Coronary artery (tissue), 2 donors: ENCODE measurements around the gene ARHGEF6.

Experiments
- DNase-seq: peaks from one replicate; pipeline ENCODE4 v3.0.0-alpha.2; 2017; ENCODE audit warnings: low spot score
- H3K27ac ChIP-seq, 2 donors: fragments of 200-600 bp; sonication (generic); one replicate each; pipeline ENCODE4 v1.5.1; 2016 to 2019
- H3K4me3 ChIP-seq: fragments of 200-600 bp; sonication (generic); 2 replicates; pipeline ENCODE4 v1.5.1; 2016; ENCODE audit warnings: mild to moderate bottlenecking, moderate library complexity
- CTCF ChIP-seq: fragments of 200-600 bp; sonication (generic); IDR thresholded peaks from one replicate; pipeline ENCODE4 v1.5.1; 2019; ENCODE audit warnings: antibody characterized with exemption

Gene ARHGEF6

DNA sequence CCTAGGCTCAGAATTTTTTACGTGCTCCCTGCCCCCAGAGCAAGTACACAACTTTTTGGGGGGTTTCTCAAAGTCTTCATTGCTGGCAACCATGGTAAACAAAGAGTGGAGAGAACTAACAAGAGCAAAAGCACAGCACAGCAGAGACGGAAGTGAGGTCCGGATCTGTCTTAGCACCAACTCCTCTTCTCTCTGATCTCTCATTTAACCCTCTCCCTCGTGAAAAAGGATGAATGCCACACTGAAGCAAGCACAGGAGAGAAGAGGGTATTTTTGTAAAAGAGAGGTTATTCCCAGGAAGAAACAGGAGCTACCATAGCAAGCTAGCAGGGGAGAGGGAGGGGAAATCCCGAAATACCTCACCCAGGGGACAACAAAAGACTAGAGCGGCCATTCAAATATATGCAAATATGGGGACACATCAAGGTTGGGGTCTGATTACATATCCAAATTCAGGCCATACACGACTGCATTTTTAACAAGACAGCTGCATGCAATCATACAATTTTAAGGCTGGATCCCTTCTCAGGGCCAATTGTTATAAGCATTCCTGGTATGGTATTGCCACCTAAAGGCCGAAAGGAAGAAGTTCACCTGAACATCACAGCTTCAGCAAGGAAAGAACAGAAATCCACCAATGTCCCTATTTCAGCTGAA, 86.2 kb downstream of the ARHGEF6 start:
- H3K27ac ChIP-seq: no peak overlapping the region
- DNase-seq: no peak
- no peak overlapping the region for H3K4me3 ChIP-seq
- no peak for TF ChIP-seq CTCF

DNA sequence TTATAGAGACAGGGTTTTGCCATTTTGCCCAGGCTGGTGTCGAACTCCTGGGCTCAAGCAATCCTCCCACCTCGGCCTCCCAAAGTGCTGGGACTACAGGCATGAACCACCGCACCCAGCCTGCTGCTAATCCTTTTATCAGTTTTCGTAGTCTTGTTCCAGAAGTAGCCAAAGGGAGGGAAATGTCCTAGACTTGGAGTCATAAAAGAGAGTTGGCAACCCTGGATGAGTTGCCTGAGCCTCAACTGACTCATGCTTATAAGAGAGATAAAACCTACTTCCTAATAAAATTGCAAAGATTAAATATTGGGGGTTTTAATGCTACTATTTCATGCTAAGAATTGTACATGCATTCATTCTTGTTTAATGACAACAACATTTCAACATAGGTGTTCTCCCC, 88.5 kb downstream of the ARHGEF6 start:
- DNase-seq: no peak
- Histone ChIP-seq H3K27ac (no peak overlapping the region), H3K4me3 (no peak overlapping the region)
- TF ChIP-seq CTCF: no peak

- DNase-seq: no peak
Measured at GRCh38 chrX:136691028-136691809, 89.5 kb downstream of the ARHGEF6 start.

DNA sequence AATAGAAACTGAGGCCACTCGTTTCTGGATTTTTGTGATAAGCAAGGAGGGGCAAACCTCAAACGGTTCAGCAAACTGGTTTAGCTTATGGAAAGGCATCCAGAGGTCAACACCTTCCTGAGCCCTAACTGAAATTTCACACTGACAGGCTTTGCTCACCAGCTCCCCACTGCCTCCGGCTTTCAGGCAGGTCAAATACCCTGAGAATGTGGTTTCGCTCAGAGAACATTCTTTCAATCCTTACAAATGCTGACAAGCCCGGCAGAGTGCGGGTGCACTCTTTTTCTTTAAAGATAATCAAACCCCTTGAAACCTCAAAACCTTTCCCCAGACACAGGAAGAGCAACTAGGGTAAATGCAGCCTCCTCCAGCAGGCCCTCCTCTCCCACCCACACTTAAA, 91.3 kb downstream of the ARHGEF6 start:
- DNase-seq: no peak
- no peak overlapping the region for H3K27ac ChIP-seq
- TF ChIP-seq CTCF: no peak
- H3K4me3 ChIP-seq: no peak overlapping the region

More at GRCh38 chrX:136691028-136691809, 89.5 kb downstream of the ARHGEF6 start:
- TF ChIP-seq CTCF: no peak
- no peak overlapping the region for H3K27ac ChIP-seq
- no peak overlapping the region for H3K4me3 ChIP-seq

DNA sequence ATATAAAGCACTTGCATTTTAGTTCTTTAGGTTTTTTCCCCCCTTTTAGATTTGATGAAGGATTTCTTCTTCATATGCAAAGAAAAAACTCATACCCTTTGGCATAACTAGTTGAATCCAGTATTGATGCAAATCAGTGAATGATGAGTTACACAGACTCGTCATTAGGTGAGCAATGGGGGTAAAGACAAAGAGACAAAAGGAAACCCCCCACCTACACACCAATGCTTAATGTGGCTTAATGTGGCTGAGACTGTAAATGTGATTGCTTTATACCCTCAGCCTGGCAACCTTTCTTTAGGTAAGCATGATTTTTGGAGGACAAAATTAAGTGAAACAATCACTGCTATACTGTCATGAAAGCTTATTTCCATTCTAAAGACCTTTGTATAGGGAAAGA, 93.3 kb downstream of the ARHGEF6 start:
- no peak for TF ChIP-seq CTCF

DNA sequence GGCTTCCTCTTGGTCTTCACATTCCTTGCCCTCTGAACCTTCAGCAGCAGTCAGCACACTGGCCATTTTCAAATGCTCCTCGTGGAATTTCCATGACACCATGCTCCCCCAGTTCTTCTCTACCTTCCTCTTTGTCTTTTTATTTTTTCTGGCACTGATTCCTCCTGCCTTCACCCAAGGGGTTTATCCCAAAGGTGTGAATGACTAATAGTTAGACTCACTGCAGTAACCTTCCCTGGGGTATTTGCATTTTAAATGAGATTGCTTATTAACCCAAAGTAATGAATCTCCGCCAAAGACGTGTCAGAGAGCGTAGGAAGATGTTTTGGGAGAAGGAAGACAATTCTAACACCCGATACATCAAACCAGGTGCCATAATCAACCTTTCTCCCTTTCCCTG, 96.6 kb downstream of the ARHGEF6 start:
- TF ChIP-seq CTCF: no peak
- Histone ChIP-seq H3K27ac (no peak overlapping the region), H3K4me3 (no peak overlapping the region)
- no peak for DNase-seq

More for the DNA sequence above, 93.3 kb downstream of the ARHGEF6 start:
- DNase-seq: no peak
- no peak overlapping the region for H3K4me3 ChIP-seq
- H3K27ac ChIP-seq: no peak overlapping the region

GRCh38 chrX:136679531-136679930, 101.2 kb downstream of the ARHGEF6 start:
- DNase-seq: no peak
- Histone ChIP-seq H3K27ac (no peak overlapping the region), H3K4me3 (no peak overlapping the region)
- no peak for TF ChIP-seq CTCF
